Smooth muscle cell (in vitro differentiated cells): ENCODE measurements around the gene ST6GALNAC3. TPM values are rescaled to one million over a fixed set of nuclear protein-coding genes. Genes with fewer than 3 reads are reported as not detected.

Experiments
- DNase-seq: peaks from one replicate; lab custom pipeline; 2025; ENCODE audit not compliant: unreplicated experiment; lab: John Stamatoyannopoulos, UW
- H2AFZ ChIP-seq: fragments of 200-600 bp; sonication (generic); 2 replicates; pipeline ENCODE4 v1.6.0; 2016; ENCODE audit warnings: antibody characterized with exemption, low read depth, mild to moderate bottlenecking
- H3F3A ChIP-seq: fragments of 200-600 bp; sonication (generic); 2 replicates; pipeline ENCODE4 v1.6.0; 2017; ENCODE audit warnings: antibody characterized with exemption, low read depth
- H3K27ac ChIP-seq: fragments of 200-600 bp; sonication (generic); 2 replicates; pipeline ENCODE4 v1.5.1; 2016; ENCODE audit warnings: low read depth, mild to moderate bottlenecking
- H3K27me3 ChIP-seq: fragments of 200-600 bp; sonication (generic); 2 replicates; pipeline ENCODE4 v1.6.1; 2016; ENCODE audit warnings: low read depth, mild to moderate bottlenecking
- H3K36me3 ChIP-seq: fragments of 200-600 bp; sonication (generic); 2 replicates; pipeline ENCODE4 v1.5.1; 2016; ENCODE audit warnings: low read depth
- H3K4me1 ChIP-seq: fragments of 200-600 bp; sonication (generic); 2 replicates; pipeline ENCODE4 v1.5.1; 2016; ENCODE audit warnings: low read depth
- H3K4me2 ChIP-seq: fragments of 200-600 bp; sonication (generic); 2 replicates; pipeline ENCODE4 v1.6.0; 2016; ENCODE audit warnings: mild to moderate bottlenecking
- H3K4me3 ChIP-seq: fragments of 200-600 bp; sonication (generic); 2 replicates; pipeline ENCODE4 v1.5.1; 2016; ENCODE audit warnings: mild to moderate bottlenecking
- H3K79me2 ChIP-seq: fragments of 200-600 bp; sonication (generic); 2 replicates; pipeline ENCODE4 v1.6.0; 2016; ENCODE audit warnings: low read depth, mild to moderate bottlenecking
- H3K9ac ChIP-seq: fragments of 200-600 bp; sonication (generic); 2 replicates; pipeline ENCODE4 v1.6.0; 2016; ENCODE audit warnings: low read depth
- H3K9me3 ChIP-seq: fragments of 200-600 bp; sonication (generic); replicated peaks from 2 replicates; pipeline ENCODE4 v1.5.1; 2016; ENCODE audit warnings: low read depth
- H4K20me1 ChIP-seq: fragments of 200-600 bp; sonication (generic); 2 replicates; pipeline ENCODE4 v1.6.0; 2016; ENCODE audit warnings: low read depth
- CTCF ChIP-seq: fragments of 200-600 bp; sonication (generic); IDR thresholded peaks from 2 replicates; pipeline ENCODE4 v1.5.1; 2017; ENCODE audit warnings: borderline replicate concordance, mild to moderate bottlenecking, antibody characterized with exemption; ENCODE audit not compliant: insufficient read depth, poor library complexity, severe bottlenecking
- WGBS: methylation state at CpG from one replicate; pipeline ENCODE4 v1.1.7; 2016; ENCODE audit warnings: low lambda C conversion rate; 5-methylcytosine and 5-hydroxymethylcytosine counted together
- polyA plus RNA-seq: library from polyadenylated mRNA; unstranded; fragments of >200 nt; fragmentation: Nextera tagmentation; extraction: Ambion mirVana; gene quantifications from 2 replicates; pipeline ENCODE4 v1.2.1, GENCODE V29; 2016
- total RNA-seq: library from RNA; depleted of rRNA; stranded (reverse); fragments of >200 nt; gene quantifications from 2 replicates; pipeline ENCODE4 v1.2.3, GENCODE V29; 2014

The ST6GALNAC3 gene
- total and polyA plus RNA-seq, 2 experiments from 2014 or later = 9.3 to 13.4 TPM

DNA sequence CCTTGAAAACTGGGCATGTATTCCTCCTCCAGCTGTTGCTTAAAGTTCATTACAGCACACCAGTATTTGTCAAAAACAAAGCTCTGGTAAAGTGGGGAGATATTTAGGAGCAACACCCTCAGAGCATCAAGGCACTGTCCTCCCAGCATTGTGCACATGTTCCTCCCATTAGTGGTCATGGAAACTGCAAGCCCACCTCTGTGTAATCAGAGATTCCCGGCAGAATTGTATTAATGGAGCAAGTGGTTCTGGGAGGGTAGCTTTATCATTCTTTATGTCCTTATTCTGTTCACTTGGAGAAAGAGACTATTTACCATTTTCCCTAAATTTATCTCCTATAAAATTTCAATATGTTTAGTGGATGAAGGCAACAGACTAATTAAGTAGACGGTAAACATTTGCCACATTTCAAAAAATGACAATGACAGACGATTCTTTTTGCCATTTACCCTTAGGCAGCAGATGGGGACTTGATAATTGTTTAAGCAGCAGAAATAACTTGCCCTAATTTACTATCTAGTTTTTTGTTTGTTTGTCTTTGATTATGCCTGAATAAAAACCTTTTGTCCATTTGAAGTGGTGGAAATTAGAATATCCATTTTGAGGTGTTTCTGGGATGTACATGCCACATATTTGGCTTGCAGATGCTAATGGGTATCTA lies 503.1 kb downstream of the ST6GALNAC3 start:
- Histone ChIP-seq H3K4me2 (no peak overlapping the region), H3F3A (no peaks in the 10 kb centered on the region), H4K20me1 (no peaks in the 10 kb centered on the region), H3K36me3 (no peaks in the 10 kb centered on the region), H3K79me2 (no peaks in the 10 kb centered on the region), H3K9me3 (no peaks in the 10 kb centered on the region), H3K27me3 (no peaks in the 10 kb centered on the region), H3K4me1 (no peaks in the 10 kb centered on the region), H2AFZ (no peak overlapping the region), H3K27ac (no peak overlapping the region), H3K4me3 (no peak overlapping the region), H3K9ac (no peak overlapping the region)
- WGBS = 91% methylated on average over 3 of the region's 3 CpGs
- DNase-seq = no peak
- no peak for TF ChIP-seq CTCF

- no peak for DNase-seq
- peaks cover 5% of the 10 kb centered on the region for H3K4me1 ChIP-seq
- H3K27me3 ChIP-seq = no peaks in the 10 kb centered on the region
- no peaks in the 10 kb centered on the region for H3F3A ChIP-seq
- no peak for TF ChIP-seq CTCF
- WGBS = 74% methylated on average over 2 of the region's 2 CpGs
- H3K36me3 ChIP-seq = no peaks in the 10 kb centered on the region
- no peaks in the 10 kb centered on the region for H4K20me1 ChIP-seq
- no peak overlapping the region for H3K4me3 ChIP-seq
- H3K79me2 ChIP-seq = no peaks in the 10 kb centered on the region
- no peak overlapping the region for H3K4me2 ChIP-seq
- no peaks in the 10 kb centered on the region for H3K9me3 ChIP-seq
- no peak overlapping the region for H2AFZ ChIP-seq
- no peak overlapping the region for H3K27ac ChIP-seq
- H3K9ac ChIP-seq = no peak overlapping the region
These were observed 505.7 kb downstream of the ST6GALNAC3 start for GRCh38 chr1:76580206-76580605.

DNA sequence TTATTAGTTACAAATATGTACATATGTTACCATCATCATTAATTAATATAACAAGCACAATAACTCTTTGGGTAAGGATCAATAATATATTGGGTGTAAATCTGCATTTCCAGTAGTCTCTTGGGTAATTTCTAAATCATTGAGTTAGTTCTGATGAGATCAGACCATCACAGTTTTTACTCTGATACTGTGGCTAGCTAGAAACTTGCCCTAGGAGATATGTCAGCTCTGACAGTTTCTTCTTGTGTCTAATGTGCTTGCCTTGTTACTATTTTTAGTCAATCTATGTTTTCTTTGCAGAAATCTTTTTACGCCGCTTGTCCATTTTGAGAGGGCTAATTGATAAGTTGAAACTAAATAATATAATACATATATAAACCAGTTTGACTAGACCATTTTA lies 507.2 kb downstream of the ST6GALNAC3 start:
- H3K4me2 ChIP-seq = no peak overlapping the region
- no peaks in the 10 kb centered on the region for H3K36me3 ChIP-seq
- no peaks in the 10 kb centered on the region for H4K20me1 ChIP-seq
- 87% methylated on average over 2 of the region's 2 CpGs for WGBS
- H3K27me3 ChIP-seq = no peaks in the 10 kb centered on the region
- no peak overlapping the region for H3K27ac ChIP-seq
- H2AFZ ChIP-seq = no peak overlapping the region
- H3F3A ChIP-seq = no peaks in the 10 kb centered on the region
- H3K4me3 ChIP-seq = no peak overlapping the region
- H3K4me1 ChIP-seq = peaks cover 5% of the 10 kb centered on the region
- H3K9ac ChIP-seq = no peak overlapping the region
- no peaks in the 10 kb centered on the region for H3K79me2 ChIP-seq
- H3K9me3 ChIP-seq = no peaks in the 10 kb centered on the region
- no peak for DNase-seq
- TF ChIP-seq CTCF = no peak
